Epithelial cell of alveolus of lung (primary cell): ENCODE data around the gene C3orf20. TPM values are rescaled to one million over a fixed set of nuclear protein-coding genes. Genes with fewer than 3 reads are reported as not detected.

Experiments used
- total RNA-seq: library from RNA; depleted of rRNA; stranded (reverse); fragments of >200 nt; gene quantifications from 2 replicates; pipeline ENCODE4 v1.2.1, GENCODE V29; 2015

Gene C3orf20
- under 0.01 TPM in 1 of 2 replicates, not detected in the other for total RNA-seq

GRCh38 chr3:14674841-14675240 is at the start of gene C3orf20:
Gene C3orf20, plus strand, starts transcription at chr3:14675141. Its CDS starts 7,573 bp downstream, at chr3:14682714.

GRCh38 chr3:14651440-14652251 is 23.3 kb upstream of the C3orf20 start, which contains the start of gene CCDC174:
Gene CCDC174, plus strand, starts transcription at chr3:14651762. Its CDS starts 75 bp downstream, at chr3:14651837.

GRCh38 chr3:14818804-14819500 is 144.0 kb downstream of the C3orf20 start, which contains the start of gene FGD5:
Gene FGD5, plus strand, starts transcription at chr3:14818962. Its CDS starts 110 bp downstream, at chr3:14819072.

Other genes with a start within 250 kb of the C3orf20 start
- gene GRIP2, start 134.8 kb upstream of the C3orf20 start, total RNA-seq, result under 0.01 TPM in 1 of 2 replicates, not detected in the other
- gene CCDC174, start 23.4 kb upstream of the C3orf20 start, total RNA-seq, result 7.9 and 11.8 TPM in 2 replicates
- 0.24 and 1.7 TPM in 2 replicates for gene FGD5, start 143.8 kb downstream of the C3orf20 start, total RNA-seq